Endothelial cell of umbilical vein (primary cell): ENCODE data around the gene QARS1. TPM values are rescaled to one million over a fixed set of nuclear protein-coding genes. Genes with fewer than 3 reads are reported as not detected.

ENCODE experiments used
- BruUV-seq: library from RNA; stranded (reverse); fragments of 400-500 nt; replicated peaks from 2 replicates; lab custom pipeline; 2021; lab: Mats Ljungman, UMichigan
- CTCF ChIA-PET: fragments of 300-600, 350-600 bp; sonication (Branson Sonifier 250); formaldehyde crosslinking; loops from one replicate; lab custom pipeline; 2021; ENCODE audit warnings: antibody characterized with exemption, inconsistent platforms; lab: Charles Lee
- POLR2A ChIA-PET: fragments of 300-600, 350-600 bp; sonication (Branson Sonifier 250); formaldehyde crosslinking; loops from one replicate; lab custom pipeline; 2021; ENCODE audit warnings: antibody characterized with exemption, inconsistent platforms; lab: Charles Lee
- DNase-seq: peaks from one replicate; pipeline ENCODE4 v3.0.0-alpha.2; 2011; ENCODE audit warnings: low read depth, low spot score
- FAIRE-seq: peaks from 2 replicates; lab custom pipeline; 2011; peaks lifted over from hg19 to GRCh38; lab: Jason Lieb, UNC
- H2AFZ ChIP-seq: 2 replicates; pipeline ENCODE4 v1.6.0; 2012; ENCODE audit warnings: low read depth, low read length, control low read depth, inconsistent platforms
- H3K27ac ChIP-seq: 2 replicates; pipeline ENCODE4 v1.5.1; 2011; ENCODE audit warnings: low read depth, mild to moderate bottlenecking, control low read depth, low read length, moderate library complexity; ENCODE audit not compliant: insufficient read depth
- H3K27me3 ChIP-seq, 2 experiments: 2 replicates each; pipeline versions ENCODE4 v1.6.0 to v1.6.1; 2011; ENCODE audit warnings: low read length in 2 of 2, mixed read lengths in 1 of 2; ENCODE audit not compliant: control insufficient read depth in 2 of 2, insufficient read depth in 2 of 2
- H3K36me3 ChIP-seq, 2 experiments: 2 replicates in 1 of 2; 3 replicates in 1 of 2; pipeline ENCODE4 v1.5.1; 2011; ENCODE audit warnings: low read length in 2 of 2, mild to moderate bottlenecking in 1 of 2, moderate library complexity in 1 of 2; ENCODE audit not compliant: control insufficient read depth in 2 of 2, insufficient read depth in 2 of 2; ENCODE audit errors: extremely low read depth in 1 of 2
- H3K4me1 ChIP-seq: 3 replicates; pipeline ENCODE4 v1.5.1; 2011; ENCODE audit warnings: mild to moderate bottlenecking, low read length; ENCODE audit not compliant: control insufficient read depth, insufficient read depth; ENCODE audit errors: extremely low read depth
- H3K4me2 ChIP-seq: 2 replicates; pipeline ENCODE4 v1.6.1; 2011; ENCODE audit warnings: low read length, control low read depth, mixed read lengths; ENCODE audit not compliant: insufficient read depth
- H3K4me3 ChIP-seq, 3 experiments: fragments of 200-600 bp in 1 of 3; sonication (generic), shearing (Covaris generic) in 1 of 3; replicated peaks in 1 of 3; 2 replicates each; pipeline ENCODE4 v1.5.1; 2011 to 2016; ENCODE audit warnings: control low read depth in 3 of 3, low read length in 3 of 3, mild to moderate bottlenecking in 2 of 3, inconsistent platforms in 1 of 3, low read depth in 1 of 3, moderate library complexity in 1 of 3; ENCODE audit not compliant: insufficient read depth in 1 of 3
- H3K79me2 ChIP-seq: 2 replicates; pipeline ENCODE4 v1.6.0; 2012; ENCODE audit warnings: low read length, inconsistent platforms; ENCODE audit not compliant: control insufficient read depth, insufficient read depth
- H3K9ac ChIP-seq: replicated peaks from 2 replicates; pipeline ENCODE3; 2011; ENCODE audit warnings: low read length, control low read depth; ENCODE audit not compliant: insufficient read depth; ENCODE audit errors: extremely low read depth
- H3K9me1 ChIP-seq: replicated peaks from 3 replicates; pipeline ENCODE4 v1.6.0; 2011; ENCODE audit warnings: mild to moderate bottlenecking, low read length; ENCODE audit not compliant: control insufficient read depth, insufficient read depth; ENCODE audit errors: extremely low read depth
- H3K9me3 ChIP-seq: replicated peaks from 2 replicates; pipeline ENCODE4 v1.5.1; 2012; ENCODE audit warnings: low read length, inconsistent platforms; ENCODE audit not compliant: control insufficient read depth, insufficient read depth
- H4K20me1 ChIP-seq: replicated peaks from 2 replicates; pipeline ENCODE3; 2011; ENCODE audit warnings: mild to moderate bottlenecking, low read length; ENCODE audit not compliant: control insufficient read depth, insufficient read depth; ENCODE audit errors: extremely low read depth
- CTCF ChIP-seq, 2 donors: IDR thresholded peaks; 1 replicate in 1 of 2; 2 replicates in 1 of 2; pipeline ENCODE4 v1.5.1; 2011; ENCODE audit warnings: low read length in 2 of 2, mild to moderate bottlenecking in 2 of 2, moderate library complexity in 2 of 2, control low read depth in 1 of 2, inconsistent platforms in 1 of 2, low read depth in 1 of 2; ENCODE audit not compliant: insufficient read depth in 1 of 2; ENCODE audit errors: extremely low read depth in 1 of 2
- EZH2 ChIP-seq: IDR thresholded peaks from 2 replicates; pipeline ENCODE4 v1.6.1; 2012; ENCODE audit warnings: borderline replicate concordance, low read depth, mild to moderate bottlenecking, moderate library complexity, low read length, inconsistent platforms; ENCODE audit not compliant: severe bottlenecking
- FOS ChIP-seq: IDR thresholded peaks from 2 replicates; pipeline ENCODE4 v1.6.1; 2011; ENCODE audit warnings: mild to moderate bottlenecking, low read length, moderate library complexity, borderline replicate concordance; ENCODE audit not compliant: insufficient read depth
- GATA2 ChIP-seq: IDR thresholded peaks from 2 replicates; pipeline ENCODE4 v1.7.0; 2011; ENCODE audit warnings: low read depth, mild to moderate bottlenecking, moderate library complexity, mixed read lengths, low read length; ENCODE audit not compliant: insufficient read length, insufficient read depth
- JUN ChIP-seq: IDR thresholded peaks from 2 replicates; pipeline ENCODE4 v1.6.1; 2011; ENCODE audit warnings: borderline replicate concordance, low read depth; ENCODE audit not compliant: insufficient read length, insufficient read depth
- MAX ChIP-seq: IDR thresholded peaks from 2 replicates; pipeline ENCODE4 v1.6.1; 2011; ENCODE audit not compliant: insufficient read depth, insufficient read length
- MYC ChIP-seq: IDR thresholded peaks from one replicate; pipeline ENCODE4 v1.6.1; 2011; ENCODE audit warnings: mild to moderate bottlenecking, low read depth, low read length
- POLR2A ChIP-seq: IDR thresholded peaks from 2 replicates; pipeline ENCODE4 v1.6.1; 2012; ENCODE audit warnings: low read depth, mild to moderate bottlenecking, control low read depth, low read length
- POLR2AphosphoS5 ChIP-seq: IDR thresholded peaks from 2 replicates; pipeline ENCODE4 v1.6.1; 2012; ENCODE audit warnings: low read depth, mild to moderate bottlenecking, control low read depth, low read length, moderate library complexity; ENCODE audit not compliant: insufficient read depth
- dilution Hi-C: fragments of 300-500 bp; cut with MboI; formaldehyde crosslinking; loops from one replicate; pipeline ENCODE4 v1.15.0; 2019; ENCODE audit warnings: low sequenced_read_pairs; ENCODE audit not compliant: extremely low pct_ligation_motif_present
- intact Hi-C: fragments of 100-400 bp; cut with micrococcal nuclease; formaldehyde crosslinking; loops from one replicate; pipeline ENCODE4 v1.10.0; 2022
- polyA plus RNA-seq, 4 experiments: library from polyadenylated mRNA; depleted of rRNA in 3 of 4; stranded (reverse) in 3 of 4; unstranded in 1 of 4; fragments of >200 nt; gene quantifications; 2 replicates each; pipeline versions ENCODE4 v1.2.1 to v1.2.3, GENCODE V29; 2011 to 2012; ENCODE audit warnings: missing spikeins in 1 of 4
- total RNA-seq: library from RNA; stranded (reverse); gene quantifications from 2 replicates; pipeline ENCODE4 v1.2.3, GENCODE V29; 2021

QARS1 gene
- total and polyA plus RNA-seq, 2 donors (not counting 3 experiments of a cell fraction or from before 2014, with no cell fraction given) = 285 to 477 TPM

GRCh38 chr3:49148159-49148558 lies 43.6 kb upstream of the QARS1 start:
- Histone ChIP-seq H3K4me1 (no peaks in the 10 kb centered on the region), H3K4me3 (no peak overlapping the region), H3K9ac (no peak overlapping the region), H3K27ac (no peak overlapping the region), H2AFZ (no peak overlapping the region), H3K36me3 (no peaks in the 10 kb centered on the region), H3K4me2 (no peak overlapping the region), H3K9me1 (no peaks in the 10 kb centered on the region), H3K27me3 (no peaks in the 10 kb centered on the region), H4K20me1 (no peaks in the 10 kb centered on the region), H3K9me3 (no peaks in the 10 kb centered on the region), H3K79me2 (no peaks in the 10 kb centered on the region)
- ChIA-PET CTCF (interaction anchor here (0.7 kb wide), 1 partner anchor 17 kb away, joined by 3 read pairs; no protein-coding TSS in a partner anchor), POLR2A (interaction anchor here (0.7 kb wide), 1 partner anchor 905 kb away, joined by 3 read pairs; no protein-coding TSS in a partner anchor)
- dilution Hi-C loops (no loop called here), intact Hi-C loops (no loop called here)
- no peak for FAIRE-seq
- no peak for DNase-seq
- TF ChIP-seq CTCF (IDR thresholded peaks at IDR 0.05; ENCODE audit: extremely low read depth in 1 of 2, insufficient read depth in 1 of 2, low read depth in 1 of 2, low read length in 2 of 2) = no peak
- TF ChIP-seq JUN = no peak
- TF ChIP-seq FOS = no peak
- no peak for TF ChIP-seq GATA2
- no peak for TF ChIP-seq POLR2A
- BruUV-seq = no TSS peak

GRCh38 chr3:49140080-49140479 lies 35.5 kb upstream of the QARS1 start:
- POLR2A ChIA-PET = no interaction called here

More at GRCh38 chr3:49140080-49140479, 35.5 kb upstream of the QARS1 start:
- H4K20me1 ChIP-seq = no peaks in the 10 kb centered on the region
- H3K4me3 ChIP-seq = no peak overlapping the region
- no peaks in the 10 kb centered on the region for H3K79me2 ChIP-seq
- H3K9me3 ChIP-seq = no peaks in the 10 kb centered on the region
- H3K27ac ChIP-seq = no peak overlapping the region
- H3K9me1 ChIP-seq = no peaks in the 10 kb centered on the region
- peaks cover 0 to 3% of the 10 kb centered on the region in 2 experiments for H3K27me3 ChIP-seq
- H3K4me2 ChIP-seq = no peak overlapping the region
- no peak for DNase-seq
- no peak overlapping the region for H3K9ac ChIP-seq
- no peak overlapping the region for H2AFZ ChIP-seq
- H3K4me1 ChIP-seq = no peaks in the 10 kb centered on the region
- no peaks in the 10 kb centered on the region for H3K36me3 ChIP-seq
- TF ChIP-seq JUN = no peak
- no peak for TF ChIP-seq CTCF (IDR thresholded peaks at IDR 0.05; ENCODE audit: extremely low read depth in 1 of 2, insufficient read depth in 1 of 2, low read depth in 1 of 2, low read length in 2 of 2)
- TF ChIP-seq MAX = no peak
- no peak for TF ChIP-seq POLR2AphosphoS5
- TF ChIP-seq EZH2 = no peak
- no peak for TF ChIP-seq POLR2A
- TF ChIP-seq FOS = no peak
- no peak for TF ChIP-seq GATA2
- TF ChIP-seq MYC = no peak
- CTCF ChIA-PET = no interaction called here
- no TSS peak for BruUV-seq
- dilution Hi-C loops (no loop called here), intact Hi-C loops (no loop called here)
- no peak for FAIRE-seq
